Iris pigment epithelial cell (primary cell): ENCODE results near the gene GLIS1.

Experiments used
- DNase-seq: peaks from one replicate; pipeline ENCODE4 v3.0.0-alpha.2; 2011; ENCODE audit warnings: low read depth

Gene GLIS1

GRCh38 chr1:53462769-53463501, 276.0 kb downstream of the GLIS1 start:
- no peak for DNase-seq

GRCh38 chr1:53462193-53462592, 276.8 kb downstream of the GLIS1 start:
- DNase-seq = no peak

- DNase-seq = no peak
Observed at GRCh38 chr1:53461323-53462044, 277.5 kb downstream of the GLIS1 start.

GRCh38 chr1:53460666-53461322, 278.2 kb downstream of the GLIS1 start:
- DNase-seq = no peak

- DNase-seq = no peak
Observed at GRCh38 chr1:53460211-53460634, 278.7 kb downstream of the GLIS1 start.

- no peak for DNase-seq
Observed at GRCh38 chr1:53459321-53460175, 279.4 kb downstream of the GLIS1 start, which contains the start of gene DMRTB1. DMRTB1 (plus strand) TSS chr1:53459399; CDS start chr1:53459454, 55 bp downstream.

GRCh38 chr1:53458634-53459033, 280.3 kb downstream of the GLIS1 start:
- DNase-seq = no peak
